HepG2 (cell line): ENCODE data around the gene MFSD11. TPM values are rescaled to one million over a fixed set of nuclear protein-coding genes. Genes with fewer than 3 reads are reported as not detected.
A peak's percentile ranks its signal among the peaks of the same experiment; 100 is the strongest.

Experiments
- ATF3 ChIP-seq: sonication (generic); formaldehyde crosslinking; IDR thresholded peaks from 2 replicates; pipeline ENCODE4 v1.4.0; 2020; ENCODE audit warnings: missing genetic modification reagents
- ATRX ChIP-seq: sonication (generic); formaldehyde crosslinking; IDR thresholded peaks from 2 replicates; pipeline ENCODE4 v1.4.0; 2020; ENCODE audit warnings: missing genetic modification reagents, borderline replicate concordance
- CHCHD3 ChIP-seq: sonication (generic); formaldehyde crosslinking; IDR thresholded peaks from 2 replicates; pipeline ENCODE4 v1.8.0; 2022; ENCODE audit warnings: mild to moderate bottlenecking, missing genetic modification reagents, moderate library complexity
- EP300 ChIP-seq, 3 experiments: sonication (generic) in 1 of 3; formaldehyde crosslinking in 1 of 3; IDR thresholded peaks; 2 replicates each; pipeline versions ENCODE4 v1.5.1 to v1.6.1; 2011 to 2020; ENCODE audit warnings: low read depth in 2 of 3, low read length in 2 of 3, borderline replicate concordance in 1 of 3, improper control_type of control experiment in 1 of 3, mild to moderate bottlenecking in 1 of 3, missing genetic modification reagents in 1 of 3, moderate library complexity in 1 of 3
- FOXO1 ChIP-seq: sonication (generic); formaldehyde crosslinking; IDR thresholded peaks from 2 replicates; pipeline ENCODE4 v1.4.0; 2020; ENCODE audit warnings: missing genetic modification reagents
- HNF1A ChIP-seq, 2 experiments: sonication (generic) in 1 of 2; formaldehyde crosslinking in 1 of 2; IDR thresholded peaks; 2 replicates each; pipeline versions ENCODE4 v1.4.0 to v1.6.1; 2016 to 2020; ENCODE audit warnings: borderline replicate concordance in 1 of 2, low read depth in 1 of 2, mild to moderate bottlenecking in 1 of 2, missing genetic modification reagents in 1 of 2
- IKZF1 ChIP-seq: fragments of 450-650 bp; IDR thresholded peaks from 2 replicates; pipeline ENCODE4 v1.7.1; 2016
- IRF2 ChIP-seq: IDR thresholded peaks from 2 replicates; pipeline ENCODE4 v1.6.1; 2018; ENCODE audit warnings: missing genetic modification reagents, missing compliant biosample characterization
- KDM1A ChIP-seq: IDR thresholded peaks from 2 replicates; pipeline ENCODE4 v1.6.1; 2016; ENCODE audit warnings: missing compliant biosample characterization
- MBNL3 ChIP-seq: fragments of 250-450 bp; sonication (Bioruptor Pico); conservative IDR thresholded peaks from 2 replicates; pipeline ENCODE4 v1.8.0; 2022; ENCODE audit warnings: mild to moderate bottlenecking, inconsistent platforms
- PLRG1 ChIP-seq: fragments of 450-650 bp; conservative IDR thresholded peaks from 2 replicates; pipeline ENCODE4 v1.6.1; 2016
- SNRNP70 ChIP-seq: fragments of 200-400 bp; formaldehyde crosslinking; IDR thresholded peaks from 2 replicates; pipeline ENCODE4 v1.6.1; 2017; ENCODE audit warnings: mild to moderate bottlenecking, low read depth, low read length, moderate library complexity
- TAF1 ChIP-seq: sonication (generic); formaldehyde crosslinking; IDR thresholded peaks from 2 replicates; pipeline ENCODE4 v1.4.0; 2020; ENCODE audit warnings: missing genetic modification reagents
- TBP ChIP-seq: sonication (generic); formaldehyde crosslinking; IDR thresholded peaks from 2 replicates; pipeline ENCODE4 v1.5.0; 2020; ENCODE audit warnings: missing genetic modification reagents
- THRA ChIP-seq: sonication (generic); formaldehyde crosslinking; IDR thresholded peaks from 2 replicates; pipeline ENCODE4 v1.4.0; 2020; ENCODE audit warnings: missing genetic modification reagents, borderline replicate concordance
- TOPORS ChIP-seq: sonication (generic); formaldehyde crosslinking; IDR thresholded peaks from 2 replicates; pipeline ENCODE4 v1.8.0; 2023; ENCODE audit warnings: mild to moderate bottlenecking, missing genetic modification reagents
- ZBTB8A ChIP-seq: sonication (generic); formaldehyde crosslinking; IDR thresholded peaks from 2 replicates; pipeline ENCODE4 v1.4.0; 2020; ENCODE audit warnings: mild to moderate bottlenecking, low read depth, missing genetic modification reagents, borderline replicate concordance
- ZMAT5 ChIP-seq: sonication (generic); formaldehyde crosslinking; IDR thresholded peaks from 2 replicates; pipeline ENCODE4 v1.5.0; 2020; ENCODE audit warnings: mild to moderate bottlenecking, low read depth, missing genetic modification reagents, borderline replicate concordance
- ZNF350 ChIP-seq: sonication (generic); formaldehyde crosslinking; IDR thresholded peaks from 2 replicates; pipeline ENCODE4 v1.4.0; 2020; ENCODE audit warnings: mild to moderate bottlenecking, low read depth, missing genetic modification reagents, borderline replicate concordance
- ZNF569 ChIP-seq: sonication (generic); formaldehyde crosslinking; IDR thresholded peaks from 2 replicates; pipeline ENCODE4 v1.5.0; 2020; ENCODE audit warnings: mild to moderate bottlenecking, missing genetic modification reagents, moderate library complexity, borderline replicate concordance
- ZNF709 ChIP-seq: sonication (generic); formaldehyde crosslinking; IDR thresholded peaks from 2 replicates; pipeline ENCODE4 v1.5.0; 2020; ENCODE audit warnings: mild to moderate bottlenecking, missing genetic modification reagents
- ZNF713 ChIP-seq: sonication (generic); formaldehyde crosslinking; IDR thresholded peaks from 2 replicates; pipeline ENCODE4 v1.4.0; 2020; ENCODE audit warnings: mild to moderate bottlenecking, missing genetic modification reagents
- ZNF781 ChIP-seq: sonication (generic); formaldehyde crosslinking; IDR thresholded peaks from 2 replicates; pipeline ENCODE4 v1.5.1; 2020; ENCODE audit warnings: borderline replicate concordance, mild to moderate bottlenecking, missing genetic modification reagents; ENCODE audit errors: not compliant biosample characterization
- polyA plus RNA-seq, 8 experiments: library from polyadenylated mRNA; depleted of rRNA in 3 of 8; stranded (reverse) in 7 of 8; unstranded in 1 of 8; fragments of >200 nt; fragmentation: Illumina TruSeq in 4 of 8; extraction: Trizol in 4 of 8; gene quantifications; 2 replicates each; pipeline versions ENCODE4 v1.2.1 to v1.2.3, GENCODE V29; 2011 to 2016; ENCODE audit warnings: low read depth in 4 of 8, missing spikeins in 1 of 8, mixed read lengths in 1 of 8; ENCODE audit not compliant: insufficient read depth in 1 of 8
- total RNA-seq, 5 experiments: library from RNA; depleted of rRNA; stranded (reverse); fragments of >200 nt; fragmentation: Illumina TruSeq; extraction: Trizol; gene quantifications; 2 replicates each; pipeline ENCODE4 v1.2.3, GENCODE V29; 2016; ENCODE audit warnings: low read depth in 1 of 5

MFSD11 gene
- total and polyA plus RNA-seq, 2 of the 13 experiments (the other 11 are each of a cell fraction or from before 2014, with no cell fraction given): 26.1 to 36.3 TPM

- TF ChIP-seq HNF1A (IDR thresholded peaks at IDR 0.05; ENCODE audit: low read depth) (no peak), HNF1A (CRISPR knock-in tag; IDR thresholded peaks at IDR 0.05; ENCODE audit: borderline replicate concordance) (no peak; the same call in 1 of the 2 replicates), TOPORS (no peak), ZNF569 (CRISPR knock-in tag) (no peak), ZNF350 (peak; percentile 89), ZMAT5 (CRISPR knock-in tag) (no peak), ZBTB8A (CRISPR knock-in tag) (0 out of 2 replicates have a peak, but pooled peaks have one; percentile 75), ATF3 (CRISPR knock-in tag) (peak; percentile 79), MBNL3 (no peak), KDM1A (CRISPR knock-in tag) (no peak), ZNF781 (CRISPR knock-in tag) (no peak), ZNF713 (peak; percentile 98; the same call in 1 of the 2 replicates), TAF1 (CRISPR knock-in tag) (peak; percentile 36; the same call in 1 of the 2 replicates), TBP (CRISPR knock-in tag) (no peak), ATRX (no peak), THRA (CRISPR knock-in tag) (peak; percentile 47; the same call in 1 of the 2 replicates), IKZF1 (no peak), CHCHD3 (CRISPR knock-in tag) (0 out of 2 replicates have a peak, but pooled peaks have one; percentile 0), SNRNP70 (no peak), IRF2 (peak; percentile 74; the same call in 1 of the 2 replicates), FOXO1 (peak; percentile 46; the same call in 1 of the 2 replicates), EP300 (IDR thresholded peaks at IDR 0.05; ENCODE audit: low read depth in 2 of 2, low read length in 2 of 2) (no peak), EP300 (CRISPR knock-in tag; IDR thresholded peaks at IDR 0.05; ENCODE audit: borderline replicate concordance) (peak; percentile 55; the same call in 1 of the 2 replicates), ZNF709 (CRISPR knock-in tag) (no peak), PLRG1 (no peak)
Measured at GRCh38 chr17:76700617-76701470, 37.1 kb upstream of the MFSD11 start (continued).
